HG02678 (cell line): Measurements from ENCODE around the gene HNMT.
"Not testable (repeated sequence)": the region's sequence is repeated elsewhere in the genome, so short reads cannot be mapped to it uniquely, and the experiment has no call there.

Experiments used
- ATAC-seq: cut with Tn5 transposase; IDR thresholded peaks from one replicate; pipeline ENCODE4 v1.9.1; 2021; ENCODE audit warnings: mild to moderate bottlenecking, moderate library complexity; ENCODE audit not compliant: unreplicated experiment

Gene HNMT

DNA sequence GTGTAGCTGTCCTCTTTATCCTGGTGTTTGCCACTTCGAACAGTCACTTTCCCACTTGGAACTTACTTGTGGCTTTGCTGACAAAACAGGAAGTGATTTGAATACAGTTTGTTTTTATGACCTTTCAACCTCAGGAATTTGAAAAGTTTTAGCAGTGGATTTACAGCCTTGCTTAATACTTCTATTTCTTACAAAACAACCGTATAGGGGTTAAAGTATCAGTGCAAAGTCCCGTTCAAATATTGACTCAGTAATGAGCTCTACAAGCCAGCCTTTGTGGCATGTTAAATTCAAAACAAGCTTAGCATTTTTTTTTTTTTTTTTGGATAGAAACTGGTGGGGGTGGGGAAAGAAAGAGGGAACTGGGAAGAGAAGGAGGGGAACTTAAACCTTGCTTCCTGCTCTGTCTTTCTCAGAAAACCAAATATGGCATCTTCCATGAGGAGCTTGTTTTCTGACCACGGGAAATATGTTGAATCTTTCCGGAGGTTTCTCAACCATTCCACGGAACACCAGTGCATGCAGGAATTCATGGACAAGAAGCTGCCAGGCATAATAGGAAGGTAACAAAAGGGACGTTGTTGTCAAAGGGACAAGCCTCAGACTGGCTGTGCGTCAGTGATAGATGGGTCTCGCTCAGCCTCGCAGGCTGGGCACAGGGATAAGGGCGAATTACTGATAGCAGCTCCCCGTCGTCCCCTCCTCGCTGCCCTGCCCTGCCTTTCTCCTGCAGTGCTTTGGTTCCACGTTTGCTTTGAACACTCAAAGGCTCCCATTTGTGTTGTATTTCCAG lies at the start of gene HNMT:
Gene HNMT (plus strand): TSS at position 408 of the 793 bp plus-strand sequence. CDS start 19 bp downstream, at position 427.
- no peak for ATAC-seq

DNA sequence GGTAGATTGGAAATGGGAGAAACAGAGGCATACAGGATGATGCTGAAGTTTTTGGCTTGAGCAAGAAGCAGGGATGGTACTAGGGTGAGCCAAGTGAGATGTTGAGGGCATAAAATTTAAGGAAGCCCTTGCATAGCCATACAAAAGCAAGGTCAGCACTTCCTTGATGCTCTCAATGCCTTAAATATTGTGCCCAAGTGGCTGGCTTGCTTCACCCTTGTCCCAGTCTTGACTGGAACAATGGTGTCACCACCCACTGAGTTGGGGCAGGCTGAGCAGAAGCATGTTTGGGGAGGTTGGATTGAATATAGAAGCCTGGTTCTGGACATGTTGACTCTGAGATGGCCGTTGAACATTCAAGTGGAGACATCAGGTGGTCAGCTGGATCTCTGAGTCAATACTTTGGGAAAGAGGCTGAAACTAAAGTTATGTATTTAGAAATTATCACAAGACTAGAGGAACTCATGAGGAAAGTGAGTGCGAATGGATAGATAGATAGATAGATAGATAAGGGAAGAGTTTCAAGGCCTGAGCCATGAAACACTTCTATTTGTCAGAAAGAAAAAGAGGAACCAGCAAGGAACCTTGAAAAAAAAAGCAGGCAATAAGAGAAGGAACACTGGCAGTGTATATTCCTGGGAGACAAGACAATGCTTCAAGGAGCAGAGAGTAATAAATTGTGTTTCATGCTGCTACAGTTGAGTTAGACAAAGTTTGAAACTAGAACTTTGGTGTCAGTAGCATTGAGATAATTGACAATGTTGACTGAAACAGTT lies 43.0 kb upstream of the HNMT start:
- no peak for ATAC-seq

DNA sequence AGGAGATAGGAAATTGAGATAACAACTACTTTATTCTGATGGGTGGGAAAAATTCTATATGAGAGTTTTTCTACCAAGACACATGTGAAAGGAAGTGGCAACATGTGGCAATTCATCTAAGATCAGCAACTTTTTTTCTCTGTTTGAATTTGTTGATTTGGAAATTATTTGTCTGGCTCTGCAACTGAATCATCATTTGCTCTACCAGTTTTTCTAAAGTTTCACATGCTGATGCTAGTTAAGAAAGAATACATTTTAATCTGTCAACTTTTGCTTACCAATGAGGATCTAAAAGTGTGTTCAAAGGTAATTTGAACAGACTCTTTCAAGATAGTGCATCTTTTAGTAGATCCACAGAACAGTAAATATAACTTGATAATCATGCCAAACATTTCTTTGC lies 42.1 kb upstream of the HNMT start:
- not testable (repeated sequence) for ATAC-seq

DNA sequence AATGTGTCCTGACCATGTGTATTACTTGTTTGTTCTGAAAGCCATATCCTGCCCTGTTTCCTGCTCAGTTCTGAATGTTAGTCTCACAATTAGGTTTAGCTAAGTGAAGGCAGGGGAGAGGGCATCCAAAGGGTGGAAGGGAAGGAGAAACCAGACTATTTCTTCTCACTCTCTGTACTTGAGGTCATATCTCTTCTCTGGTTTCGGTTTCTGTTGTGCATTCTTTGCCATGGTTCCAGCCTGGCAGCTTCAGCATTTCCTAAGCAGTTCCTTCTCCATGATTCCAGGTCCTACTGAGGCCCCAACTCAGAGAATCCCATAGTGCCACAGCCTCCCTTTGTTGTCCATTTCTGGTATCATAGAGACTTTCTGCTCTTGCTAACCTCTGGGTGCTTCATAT lies 40.3 kb upstream of the HNMT start:
- no peak for ATAC-seq

DNA sequence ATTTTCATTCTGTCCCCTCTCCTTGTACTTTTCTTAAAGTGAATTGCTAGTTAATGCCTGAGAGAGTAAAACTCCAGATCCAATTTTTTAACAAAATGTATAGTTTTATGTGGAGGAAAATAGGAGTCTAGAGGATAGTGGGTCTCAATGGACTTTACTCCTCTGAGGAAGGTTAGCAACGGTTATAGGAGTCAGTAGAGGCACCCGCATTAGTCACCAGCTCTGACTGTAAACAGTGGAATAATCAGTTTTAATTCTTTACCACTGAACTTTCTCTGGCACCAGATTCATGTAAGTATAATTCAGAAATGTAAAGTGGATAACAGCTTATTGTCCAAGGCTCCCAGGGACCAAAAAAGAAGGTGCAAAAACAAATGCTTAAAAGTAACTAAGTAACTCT lies 38.7 kb upstream of the HNMT start:
- no peak for ATAC-seq

DNA sequence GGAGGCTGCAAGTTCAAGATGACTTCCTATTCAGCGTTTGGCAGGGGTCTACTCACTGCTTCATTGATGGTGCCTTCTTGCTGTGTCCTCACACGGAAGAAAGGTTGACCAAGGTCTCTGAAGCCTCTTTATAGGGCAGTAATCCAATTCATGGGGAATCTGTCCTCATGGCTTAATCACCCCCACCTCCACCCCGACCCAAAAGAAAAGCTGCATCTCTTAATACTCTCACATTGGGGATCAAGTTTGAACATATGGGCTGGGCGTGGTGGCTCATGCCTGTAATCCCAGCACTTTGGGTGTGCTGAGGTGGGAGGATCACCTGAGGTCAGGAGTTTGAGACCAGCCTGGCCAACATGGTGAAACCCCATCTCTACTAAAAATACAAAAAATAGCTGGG lies 36.4 kb upstream of the HNMT start:
- ATAC-seq: no peak

DNA sequence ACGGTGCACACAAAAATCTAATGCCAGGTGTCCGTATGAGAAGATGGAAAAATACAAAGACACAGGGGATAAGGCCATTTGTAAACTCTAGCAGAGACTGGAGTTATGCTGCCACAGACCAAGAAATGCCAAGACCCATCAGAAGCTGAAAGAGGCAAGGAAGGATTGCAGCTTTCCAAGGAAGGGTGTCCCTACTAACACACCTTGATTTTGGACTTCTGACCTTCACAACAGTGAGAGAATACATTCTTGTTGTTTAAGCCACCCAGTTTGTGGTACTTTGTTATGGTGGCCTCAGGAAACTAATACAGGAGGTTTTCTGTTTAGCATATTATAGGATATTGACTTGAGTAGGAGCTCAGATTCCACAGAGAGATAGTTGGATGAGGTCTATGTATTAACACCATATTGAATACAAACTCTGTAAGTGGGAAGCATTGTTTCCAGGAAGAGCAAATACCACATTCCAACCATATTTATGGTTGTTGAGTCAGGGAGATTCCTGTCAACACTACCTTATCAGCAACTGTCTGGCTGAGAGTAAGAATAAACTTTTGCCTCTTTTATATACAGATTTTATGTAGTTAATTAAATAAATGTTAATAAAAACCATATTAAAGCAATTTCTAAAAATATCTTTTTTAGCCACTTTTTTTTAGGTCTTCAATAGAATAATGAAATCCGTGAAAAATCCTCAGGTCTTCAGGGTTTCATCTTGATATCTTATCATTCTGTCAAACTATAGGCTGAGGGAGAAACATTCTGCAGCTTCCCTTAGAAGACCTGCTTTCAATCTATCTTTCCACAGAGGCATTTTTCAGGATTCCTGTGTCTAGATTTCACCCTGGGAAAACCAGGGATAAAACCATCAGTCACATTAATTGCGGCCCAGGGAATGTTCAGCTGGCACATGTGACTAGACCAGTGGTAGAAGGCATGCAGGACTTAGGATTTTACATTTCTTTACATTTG lies 35.4 kb upstream of the HNMT start:
- ATAC-seq: no peak

DNA sequence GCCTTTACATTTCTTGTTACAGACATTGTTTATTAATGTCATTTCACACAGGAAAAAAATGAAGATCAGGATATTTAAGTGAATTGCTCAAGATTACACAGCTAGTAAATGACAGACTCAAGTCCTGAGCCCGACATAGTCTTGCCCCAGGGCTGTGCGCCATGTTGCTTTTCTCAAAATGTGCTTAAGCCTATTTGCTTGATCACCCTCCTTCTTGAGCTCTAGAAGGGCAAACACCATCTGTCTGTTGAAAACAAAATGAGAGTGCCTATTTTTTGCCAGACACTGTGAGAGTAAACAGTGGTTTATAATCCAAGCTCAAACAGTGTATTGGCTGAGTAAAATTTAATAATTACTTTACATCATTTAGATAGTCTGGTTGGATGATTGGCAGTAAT lies 34.8 kb upstream of the HNMT start:
- no peak for ATAC-seq

DNA sequence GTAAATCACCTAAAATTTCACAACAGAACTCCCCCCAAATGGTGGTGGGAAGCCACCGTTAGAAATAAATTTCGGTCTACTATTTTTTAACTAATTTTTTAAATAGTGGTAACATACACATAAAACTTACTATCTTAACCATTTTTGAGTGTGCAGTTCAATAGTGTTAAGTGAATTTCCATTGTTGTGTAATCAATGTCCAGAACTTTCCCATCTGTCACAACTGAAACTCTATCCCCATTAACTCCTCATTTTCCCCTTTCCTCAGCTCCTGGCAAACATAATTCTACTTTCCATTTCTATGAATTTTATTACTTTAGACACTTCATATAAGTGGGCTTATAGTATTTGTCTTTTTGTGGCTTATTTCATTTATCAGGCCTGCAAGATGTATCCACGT lies 34.1 kb upstream of the HNMT start:
- no peak for ATAC-seq

DNA sequence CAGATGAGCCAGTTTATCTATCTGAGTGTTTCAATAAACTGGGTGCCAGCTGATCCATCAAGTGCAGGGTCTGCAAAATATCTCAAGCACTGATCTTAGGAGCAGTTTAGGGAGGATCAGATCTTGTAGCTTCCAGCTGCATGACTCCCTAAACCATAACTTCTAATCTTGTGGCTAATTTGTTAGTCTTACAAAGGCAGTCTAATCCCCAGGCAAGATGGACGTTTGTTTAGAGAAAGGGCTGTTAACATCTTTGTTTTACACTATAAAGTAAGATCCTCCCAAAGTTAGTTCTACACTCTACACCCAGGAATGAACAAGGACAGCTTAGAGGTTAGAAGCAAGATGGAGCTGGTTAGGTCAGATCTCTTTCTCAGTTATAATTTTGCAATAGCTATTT lies 28.7 kb upstream of the HNMT start:
- no peak for ATAC-seq

DNA sequence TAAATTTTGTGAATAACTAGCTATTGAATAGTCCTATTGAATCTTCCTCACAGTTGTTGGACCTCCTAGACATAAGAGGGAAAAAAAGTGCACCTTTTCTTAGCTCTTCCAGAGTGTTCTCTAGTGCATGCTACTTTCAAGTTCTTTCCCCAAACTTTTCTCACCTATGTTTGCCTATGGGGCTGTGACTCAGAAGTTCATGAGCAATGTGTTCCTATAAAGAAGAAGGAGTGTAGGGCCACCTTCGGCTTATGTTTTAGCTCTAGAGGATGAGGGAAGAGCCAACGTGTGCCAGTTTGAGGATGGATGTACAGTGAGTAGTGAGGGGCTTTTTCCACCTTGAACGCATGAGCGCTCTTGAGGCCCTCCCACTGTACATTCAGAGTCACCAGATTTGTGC lies 27.0 kb upstream of the HNMT start:
- ATAC-seq: no peak

DNA sequence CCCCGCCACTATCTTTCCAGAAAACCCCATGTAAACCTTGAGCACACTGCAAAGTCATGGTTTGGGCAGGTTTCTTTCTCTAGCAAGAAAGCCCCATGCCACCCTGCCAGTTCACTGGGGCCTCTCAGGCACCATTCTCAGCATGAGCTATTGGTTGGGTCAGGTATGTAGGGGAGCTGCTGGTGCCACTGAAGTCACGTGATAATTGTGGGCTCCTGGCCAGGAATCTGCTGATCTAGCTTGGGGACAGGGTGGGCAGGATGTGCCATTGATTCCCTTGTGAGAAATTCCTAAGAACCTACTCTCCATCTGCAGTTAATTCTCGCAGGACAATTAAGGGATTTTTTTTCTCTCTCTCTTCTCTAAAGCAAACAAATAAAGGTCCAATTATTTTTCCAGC lies 26.5 kb upstream of the HNMT start:
- no peak for ATAC-seq

DNA sequence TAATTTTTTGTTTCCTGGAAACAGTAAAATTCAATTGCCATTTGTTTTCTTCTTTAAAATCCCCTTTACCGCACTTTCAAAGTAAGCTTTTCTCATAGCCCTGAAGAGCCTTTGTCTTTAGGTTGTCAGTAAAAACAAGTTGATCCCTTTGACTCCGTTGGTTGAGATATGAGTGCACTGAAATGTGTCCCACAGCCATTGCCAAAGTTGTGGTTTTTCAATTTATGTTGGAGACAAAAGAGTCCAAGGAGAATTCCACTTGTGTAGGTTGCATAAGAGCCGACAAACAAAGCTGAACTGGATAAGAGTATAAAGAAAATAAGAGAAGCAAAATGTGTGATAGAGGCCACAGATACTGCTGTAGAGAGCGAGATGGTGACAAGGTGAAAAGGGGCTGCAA lies 26.1 kb upstream of the HNMT start:
- no peak for ATAC-seq

DNA sequence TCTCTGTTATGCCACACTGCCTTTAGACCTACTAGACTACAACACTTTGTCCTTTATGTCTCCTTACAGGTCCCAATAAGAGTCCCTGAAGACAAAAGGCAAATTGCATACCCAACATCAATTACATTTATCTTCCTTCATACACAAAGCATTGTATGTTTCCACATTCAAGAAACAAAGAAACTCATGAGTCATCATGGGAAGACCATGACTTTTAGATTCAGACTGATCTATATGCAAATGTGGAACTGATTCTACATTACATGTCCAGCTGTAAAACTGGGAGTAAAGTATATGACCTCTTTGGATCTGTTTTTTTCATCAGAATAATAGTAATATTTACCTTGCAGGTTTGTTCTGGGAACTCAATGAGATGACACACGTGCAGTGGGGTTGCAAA lies 25.2 kb upstream of the HNMT start:
- no peak for ATAC-seq

DNA sequence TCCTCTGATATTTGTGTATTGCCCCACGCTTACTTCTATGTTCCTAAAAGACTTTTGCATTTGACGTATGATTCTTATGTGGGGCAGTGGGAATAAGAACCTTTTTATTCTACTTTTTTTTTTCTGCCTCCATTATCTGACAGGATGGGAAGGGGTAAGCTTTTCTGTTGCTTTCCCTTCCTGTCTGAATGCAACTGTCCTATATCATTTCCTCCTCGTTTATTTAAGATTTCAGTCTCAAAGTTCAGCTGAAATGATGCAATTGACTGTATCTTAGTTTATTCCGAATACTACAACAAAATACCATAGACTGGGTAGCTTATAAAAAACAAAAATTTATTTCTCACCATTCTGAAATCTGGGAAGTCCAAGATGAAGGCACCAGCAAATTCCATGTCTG lies 24.1 kb upstream of the HNMT start:
- no peak for ATAC-seq

DNA sequence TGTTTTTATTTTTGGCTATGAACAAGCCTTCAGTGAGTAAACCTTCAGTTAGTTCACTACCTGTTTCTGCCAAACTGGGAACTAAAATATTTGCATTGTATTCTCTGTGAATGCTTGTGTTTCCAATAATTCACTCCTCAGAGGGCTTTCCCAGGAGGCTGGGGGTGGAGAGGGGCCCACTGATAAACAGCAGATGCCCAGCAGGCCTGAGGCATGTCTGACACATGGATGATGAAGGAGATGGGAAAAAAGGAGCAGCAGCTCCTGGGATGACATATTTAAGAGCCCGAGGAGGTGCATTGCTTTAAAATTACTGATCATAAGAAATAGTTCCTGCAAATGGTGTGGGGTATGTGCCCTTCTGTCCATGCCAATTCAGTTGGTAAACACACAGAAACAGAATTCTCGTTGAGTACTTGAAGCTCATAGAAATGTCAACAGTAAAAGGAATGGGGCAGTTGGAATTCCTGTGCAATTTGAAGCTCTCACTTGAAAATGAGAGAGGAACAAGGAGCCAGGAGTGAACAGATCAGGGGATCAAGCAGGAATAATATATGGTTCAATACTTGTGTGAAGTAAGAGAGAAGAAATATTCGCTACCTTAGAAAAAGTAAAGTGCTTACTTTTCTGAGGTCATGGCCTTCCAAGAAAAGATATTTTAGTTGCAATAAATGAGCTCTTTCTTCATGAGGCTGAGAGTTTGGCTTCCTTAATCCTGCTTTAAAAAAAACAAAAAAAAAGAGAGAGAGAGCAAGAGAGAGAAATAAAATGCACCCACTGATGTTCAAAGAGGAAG lies 22.0 kb upstream of the HNMT start:
- ATAC-seq: no peak

DNA sequence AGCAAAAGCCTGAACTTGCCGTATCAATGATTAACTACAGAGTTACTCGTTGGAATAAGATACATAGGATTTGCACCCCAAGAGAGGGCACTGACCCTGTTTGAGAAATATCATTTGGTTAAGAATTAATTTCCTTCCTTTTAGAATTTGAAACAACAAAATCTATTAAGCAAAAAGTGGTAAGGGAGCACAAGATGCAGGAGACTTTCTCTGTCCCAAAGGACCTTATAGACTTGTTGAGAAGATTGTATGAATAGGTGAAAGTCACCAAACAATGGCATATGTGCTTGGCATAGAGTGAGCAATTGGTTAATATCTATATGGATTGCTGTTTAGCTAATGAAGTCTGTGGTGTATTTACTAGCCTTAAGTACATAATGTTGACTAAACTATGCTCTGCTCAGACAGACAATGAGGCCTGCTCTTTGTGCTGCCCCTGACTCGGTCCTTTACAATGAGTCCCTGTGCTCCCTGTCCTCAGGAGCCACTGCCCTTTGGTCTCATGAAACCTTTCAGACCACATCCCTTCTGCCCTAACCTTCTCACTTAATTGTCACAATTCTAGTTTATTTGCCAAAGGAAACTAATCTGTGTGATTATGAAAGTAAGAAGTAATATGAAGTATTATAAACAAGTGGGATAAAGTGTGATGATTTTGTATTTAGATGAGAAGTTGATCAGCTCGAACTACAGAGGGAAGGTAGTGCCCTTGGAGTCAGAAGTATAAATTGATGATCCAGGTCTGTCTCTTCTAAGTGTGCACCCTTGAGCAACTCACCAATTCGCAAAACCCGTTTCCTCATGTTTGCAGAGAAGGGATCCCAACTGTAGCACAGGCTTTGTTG lies 21.2 kb upstream of the HNMT start:
- ATAC-seq: no peak

DNA sequence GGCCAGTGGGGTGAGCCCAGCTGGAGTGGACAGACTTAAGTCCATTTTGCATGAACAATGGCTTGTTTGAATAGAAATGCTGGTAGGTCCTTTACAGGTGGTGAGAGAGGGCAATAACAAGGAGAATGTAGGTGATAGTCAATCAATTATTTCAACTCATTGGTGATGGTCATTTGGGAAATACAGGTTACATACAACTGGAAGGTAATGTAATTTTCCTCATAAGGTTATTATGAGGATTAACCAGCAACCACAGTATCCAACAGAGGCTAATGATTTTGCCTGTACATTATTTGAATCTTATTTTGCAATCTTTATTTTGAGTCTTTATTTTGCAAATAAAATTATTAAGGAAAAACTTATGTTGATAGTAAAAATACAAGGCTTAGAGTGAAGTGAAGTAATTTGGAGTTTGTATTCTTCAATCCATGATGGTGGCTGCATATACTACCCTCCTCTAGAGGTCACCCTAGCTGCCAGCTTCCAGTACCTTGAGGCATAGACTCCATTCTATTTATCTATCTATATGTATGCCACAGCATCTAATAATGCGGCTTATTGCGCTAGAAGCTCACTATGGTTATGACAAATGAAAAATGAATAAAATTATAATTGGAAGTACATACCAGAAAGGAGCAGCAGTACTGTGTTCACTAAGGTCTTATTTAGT lies 20.5 kb upstream of the HNMT start:
- no peak for ATAC-seq

DNA sequence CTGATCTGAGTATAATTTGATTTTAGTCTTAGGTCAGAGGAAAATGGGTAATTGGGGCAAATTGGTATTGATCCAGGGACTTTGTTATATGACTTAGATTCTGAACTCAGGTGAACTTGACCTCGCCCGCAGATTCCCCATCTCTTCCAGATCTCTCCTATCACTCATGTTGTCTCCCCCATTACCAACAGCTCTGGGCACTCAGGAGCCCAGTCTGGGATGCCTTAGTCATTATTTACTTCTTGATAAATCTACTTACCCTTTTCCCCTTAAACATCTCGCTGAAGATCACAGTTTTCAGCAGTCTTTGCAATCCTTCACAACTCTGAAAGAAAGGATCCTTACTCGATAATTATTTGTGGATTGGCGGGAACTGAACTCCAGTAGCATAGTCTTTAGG lies 19.6 kb upstream of the HNMT start:
- ATAC-seq: no peak
